Gastroesophageal sphincter (tissue), 4 donors: ENCODE data around the gene CPN1. TPM values are rescaled to one million over a fixed set of nuclear protein-coding genes. Genes with fewer than 3 reads are reported as not detected.

Experiments used
- ATAC-seq: fragments of 150-250 bp; one replicate; pipeline ENCODE4 v1.9.1; 2016; ENCODE audit warnings: mild to moderate bottlenecking, moderate library complexity
- H3K27ac ChIP-seq, 4 donors: fragments of 200-600 bp; sonication (generic) in 3 of 4; 1 replicate in 3 of 4; 2 replicates in 1 of 4; pipeline ENCODE4 v1.5.1; 2016 to 2019
- H3K27me3 ChIP-seq: fragments of 200-600 bp; sonication (generic); one replicate; pipeline ENCODE4 v1.5.1; 2019
- H3K36me3 ChIP-seq, 2 donors: fragments of 200-600 bp; sonication (generic); one replicate each; pipeline ENCODE4 v1.5.1; 2019; ENCODE audit warnings: control low read depth in 1 of 2
- H3K4me1 ChIP-seq, 3 donors: fragments of 200-600 bp; sonication (generic); 1 replicate in 2 of 3; 2 replicates in 1 of 3; pipeline ENCODE4 v1.5.1; 2016 to 2019; ENCODE audit warnings: control low read depth in 2 of 3
- H3K4me3 ChIP-seq, 2 donors: fragments of 200-600 bp; sonication (generic); one replicate each; pipeline ENCODE4 v1.5.1; 2019; ENCODE audit warnings: mild to moderate bottlenecking in 1 of 2, moderate library complexity in 1 of 2
- H3K9me3 ChIP-seq, 3 donors: fragments of 200-600 bp; sonication (generic); one replicate each; pipeline ENCODE4 v1.5.1; 2017 to 2019; ENCODE audit warnings: control low read depth in 2 of 3
- EP300 ChIP-seq: sonication (generic); formaldehyde crosslinking; IDR thresholded peaks from one replicate; pipeline ENCODE4 v1.6.1; 2017; ENCODE audit warnings: antibody characterized with exemption, mild to moderate bottlenecking
- POLR2A ChIP-seq, 2 donors: fragments of 450-650 bp; IDR thresholded peaks; one replicate each; pipeline ENCODE4 v1.6.1; 2017; ENCODE audit warnings: antibody characterized with exemption in 2 of 2, mild to moderate bottlenecking in 2 of 2, moderate library complexity in 1 of 2
- POLR2AphosphoS5 ChIP-seq: sonication (generic); formaldehyde crosslinking; IDR thresholded peaks from one replicate; pipeline ENCODE4 v1.6.1; 2017; ENCODE audit warnings: antibody characterized with exemption
- WGBS, 2 donors: methylation state at CpG; one replicate each; pipeline ENCODE4 v1.1.5; 2018; ENCODE audit warnings: low coverage in 1 of 2; 5-methylcytosine and 5-hydroxymethylcytosine counted together
- total RNA-seq, 4 donors: library from RNA; depleted of rRNA; stranded (reverse); fragments of >200 nt; gene quantifications; one replicate each; pipeline ENCODE4 v1.1.0, GENCODE V29; 2016
- TF ChIP-seq, protein P1 (sequence below), 4 experiments: fragments of 200-600 bp in 2 of 4; fragments of 450-650 bp in 2 of 4; sonication (generic) in 1 of 4; IDR thresholded peaks; one replicate each; pipeline ENCODE4 v1.5.1; 2017 to 2019; ENCODE audit warnings: antibody characterized with exemption in 4 of 4, mild to moderate bottlenecking in 2 of 4, moderate library complexity in 2 of 4

Gene CPN1
- total RNA-seq, 4 donors from 2014 or later: not detected

DNA sequence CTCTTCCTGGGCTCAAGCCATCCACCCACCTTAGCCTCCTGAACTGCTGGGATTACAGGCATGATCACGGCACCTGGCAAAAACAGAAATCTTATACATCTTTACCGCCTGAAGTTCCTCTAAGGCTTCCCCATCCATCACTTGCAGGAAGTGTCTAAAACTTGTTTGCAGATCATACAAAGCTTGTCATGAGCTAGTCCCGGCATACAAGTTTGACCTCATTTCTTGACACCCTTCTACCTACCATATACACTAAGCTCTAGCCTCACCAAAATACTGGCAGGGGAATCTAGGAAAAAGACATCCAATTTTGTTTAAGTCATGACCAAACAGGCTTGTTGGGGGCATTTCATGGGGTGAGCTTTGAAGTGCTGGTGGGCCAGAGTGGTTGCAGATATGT, 86.4 kb downstream of the CPN1 start:
- no peaks in the 10 kb centered on the region for H3K9me3 ChIP-seq
- no peaks in the 10 kb centered on the region for H3K36me3 ChIP-seq
- no peak overlapping the region for H3K4me3 ChIP-seq
- TF ChIP-seq POLR2AphosphoS5: no peak
- TF ChIP-seq, protein P1, sequence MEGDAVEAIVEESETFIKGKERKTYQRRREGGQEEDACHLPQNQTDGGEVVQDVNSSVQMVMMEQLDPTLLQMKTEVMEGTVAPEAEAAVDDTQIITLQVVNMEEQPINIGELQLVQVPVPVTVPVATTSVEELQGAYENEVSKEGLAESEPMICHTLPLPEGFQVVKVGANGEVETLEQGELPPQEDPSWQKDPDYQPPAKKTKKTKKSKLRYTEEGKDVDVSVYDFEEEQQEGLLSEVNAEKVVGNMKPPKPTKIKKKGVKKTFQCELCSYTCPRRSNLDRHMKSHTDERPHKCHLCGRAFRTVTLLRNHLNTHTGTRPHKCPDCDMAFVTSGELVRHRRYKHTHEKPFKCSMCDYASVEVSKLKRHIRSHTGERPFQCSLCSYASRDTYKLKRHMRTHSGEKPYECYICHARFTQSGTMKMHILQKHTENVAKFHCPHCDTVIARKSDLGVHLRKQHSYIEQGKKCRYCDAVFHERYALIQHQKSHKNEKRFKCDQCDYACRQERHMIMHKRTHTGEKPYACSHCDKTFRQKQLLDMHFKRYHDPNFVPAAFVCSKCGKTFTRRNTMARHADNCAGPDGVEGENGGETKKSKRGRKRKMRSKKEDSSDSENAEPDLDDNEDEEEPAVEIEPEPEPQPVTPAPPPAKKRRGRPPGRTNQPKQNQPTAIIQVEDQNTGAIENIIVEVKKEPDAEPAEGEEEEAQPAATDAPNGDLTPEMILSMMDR (IDR thresholded peaks at IDR 0.05): no peak
- no peak for TF ChIP-seq POLR2A (IDR thresholded peaks at IDR 0.05)
- no peak for TF ChIP-seq EP300
- H3K27ac ChIP-seq: peak overlapping the region in 1 of 4 donors; percentile 37
- H3K4me1 ChIP-seq: peaks cover 7 to 70% (median 9%) of the 10 kb centered on the region in 3 donors
- no peak for ATAC-seq
- 41 to 79% methylated on average over 2 to 3 of the region's 3 CpGs for WGBS, 2 donors
- H3K27me3 ChIP-seq: no peaks in the 10 kb centered on the region

DNA sequence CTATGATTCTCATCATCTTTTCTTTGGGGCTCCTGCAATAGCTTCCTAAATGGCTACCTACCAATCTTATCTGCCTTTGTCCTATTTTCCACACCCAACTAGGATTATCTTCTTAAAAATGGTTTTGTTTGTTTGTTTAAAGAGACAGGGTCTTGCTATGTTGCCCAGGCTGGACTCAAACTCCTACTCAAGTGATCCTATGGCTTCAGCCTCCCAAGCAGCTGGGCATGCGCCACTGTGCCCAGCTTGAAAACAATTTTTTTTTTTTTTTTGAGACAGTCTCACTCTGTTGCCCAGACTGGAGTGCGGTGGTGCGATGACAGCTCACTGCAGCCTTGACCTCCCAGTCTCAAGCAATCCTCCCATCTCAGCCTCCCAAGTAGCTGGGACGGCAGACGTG, 86.9 kb downstream of the CPN1 start:
- TF ChIP-seq EP300 (no peak), POLR2A (IDR thresholded peaks at IDR 0.05) (no peak)
- TF ChIP-seq, protein P1 (IDR thresholded peaks at IDR 0.05): no peak

DNA sequence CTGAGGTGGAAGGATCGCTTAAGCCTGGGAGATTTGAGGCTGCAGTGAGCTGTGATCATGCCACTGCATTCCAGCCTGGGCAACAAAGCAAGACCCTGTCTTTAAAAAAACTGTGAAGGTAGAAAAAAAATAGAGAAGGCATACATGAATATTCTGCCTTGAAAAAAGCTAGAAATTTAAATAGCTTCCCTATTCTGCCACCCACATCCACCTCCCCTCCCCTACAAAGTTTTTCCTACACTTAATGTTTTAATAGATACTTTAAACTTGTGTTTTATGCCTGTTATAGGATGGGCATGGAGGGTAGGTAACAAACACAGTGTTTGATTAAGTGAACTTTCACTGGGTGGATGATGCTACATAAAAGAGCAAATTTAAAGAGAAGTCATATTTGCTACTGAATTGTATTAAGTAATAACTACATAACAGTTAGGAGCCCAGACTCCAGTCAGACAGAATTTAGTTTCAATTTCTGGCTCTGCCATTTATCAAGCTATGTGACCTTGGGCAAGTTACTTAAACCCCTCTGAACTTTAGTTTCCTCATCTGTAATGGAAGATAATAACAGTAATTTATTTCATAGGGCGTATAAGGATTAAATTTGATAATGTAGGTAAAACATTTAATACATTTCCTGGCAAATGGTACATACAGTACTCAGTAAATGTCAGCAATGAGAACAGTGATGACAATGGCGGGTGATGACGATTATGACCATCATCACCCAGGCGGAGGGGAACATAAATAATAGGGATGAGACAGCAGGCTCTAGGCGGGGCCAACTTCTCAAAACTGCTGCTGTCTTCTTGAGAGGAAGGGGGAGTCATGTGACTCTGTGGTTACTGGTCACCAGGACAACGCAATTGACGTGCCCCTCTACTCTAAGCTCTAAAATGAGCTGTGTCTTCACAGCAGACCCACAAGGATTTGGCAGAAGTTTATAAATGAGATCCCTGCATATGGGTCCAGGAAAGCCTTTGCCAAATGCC, 87.7 kb downstream of the CPN1 start:
- H3K9me3 ChIP-seq: no peaks in the 10 kb centered on the region
- peaks cover 2 to 57% (median 6%) of the 10 kb centered on the region in 3 donors for H3K4me1 ChIP-seq
- H3K27ac ChIP-seq: peak overlapping the region in 3 of 4 donors; percentile 9 to 51 (median 34)
- H3K4me3 ChIP-seq: no peak overlapping the region
- H3K27me3 ChIP-seq: no peaks in the 10 kb centered on the region
- peak; percentile 78 for ATAC-seq
- WGBS, 2 donors: 21 to 56% methylated on average over 6 to 8 of the region's 8 CpGs
- TF ChIP-seq, protein P1 (IDR thresholded peaks at IDR 0.05): no peak
- peak; percentile 63 for TF ChIP-seq POLR2AphosphoS5
- no peaks in the 10 kb centered on the region for H3K36me3 ChIP-seq

More for the DNA sequence above, 86.9 kb downstream of the CPN1 start:
- H3K4me1 ChIP-seq: peaks cover 7 to 65% (median 7%) of the 10 kb centered on the region in 3 donors
- no peaks in the 10 kb centered on the region for H3K27me3 ChIP-seq
- 100% methylated on average over 2 to 3 of the region's 5 CpGs for WGBS, 2 donors
- H3K36me3 ChIP-seq: no peaks in the 10 kb centered on the region
- H3K4me3 ChIP-seq: no peak overlapping the region
- peak overlapping the region in 2 of 4 donors; percentile 34 to 37 for H3K27ac ChIP-seq
- H3K9me3 ChIP-seq: no peaks in the 10 kb centered on the region
- no peak for ATAC-seq

Other genes with a start within 250 kb of the CPN1 start
- 10 to 100 TPM; 17.9 to 37.6 (median 20.6) TPM for gene DNMBP, start 71.9 kb downstream of the CPN1 start, total RNA-seq
- 10 to 100 TPM in 3 of 4 donors, 1 to 10 TPM in 1; 5.9 to 20.5 (median 12.4) TPM for gene ERLIN1, start 104.2 kb upstream of the CPN1 start, total RNA-seq
- gene CHUK, start 147.7 kb upstream of the CPN1 start, total RNA-seq: 10 to 100 TPM; 18.3 to 33.8 (median 25.4) TPM
- 10 to 100 TPM in 3 of 4 donors, 1 to 10 TPM in 1; 9.3 to 20.7 (median 15.8) TPM for gene CWF19L1, start 185.8 kb upstream of the CPN1 start, total RNA-seq
- 10 to 100 TPM; 13.8 to 29.6 (median 19.3) TPM for gene BLOC1S2, start 204.8 kb upstream of the CPN1 start, total RNA-seq
- gene PKD2L1, start 248.4 kb upstream of the CPN1 start, total RNA-seq: not detected